Measurements from ENCODE around the gene MAML1. TPM values are rescaled to one million over a fixed set of nuclear protein-coding genes. Genes with fewer than 3 reads are reported as not detected.

MAML1 gene
- total and polyA plus RNA-seq, 4 experiments from 2014 or later, result 1.5 to 56.5 (median 31.7) TPM

- no peak overlapping the region for H3K4me3 ChIP-seq (ENCODE audit: low read length in 2 of 2)
- H3K9me3 Mint-ChIP-seq, result no peaks in the 10 kb centered on the region
- H3K27me3 ChIP-seq (ENCODE audit: insufficient read depth, low read length), result no peaks in the 10 kb centered on the region
- H3K4me3 Mint-ChIP-seq, result no peak overlapping the region
- peaks cover 0 to 10% (median 4%) of the 10 kb centered on the region in 4 donors for H3K4me1 Mint-ChIP-seq
- no peaks in the 10 kb centered on the region for H3K4me1 ChIP-seq (ENCODE audit: insufficient read depth, low read length)
- intact Hi-C loops (cut with micrococcal nuclease), result no loop called here
- ChIA-PET POLR2A (ENCODE audit: partially characterized antibody) (interaction anchor here (1.2 kb wide), 1 partner anchor 8 kb away, joined by 3 read pairs; the partner anchor contains the start of gene MAML1), CTCF (ENCODE audit: partially characterized antibody) (no interaction called here)
- H3K27me3 Mint-ChIP-seq, result no peaks in the 10 kb centered on the region
- H3K36me3 ChIP-seq (ENCODE audit: insufficient read depth, low read length), result peaks cover 65% of the 10 kb centered on the region
- H3K27ac Mint-ChIP-seq, result peak overlapping the region in 2 of 7 donors; percentile 33 to 52
- H3K9me3 ChIP-seq (ENCODE audit: control insufficient read depth in 1 of 2, low read length in 2 of 2), result no peaks in the 10 kb centered on the region
- H3K27ac ChIP-seq (ENCODE audit: low read depth, low read length), result no peak overlapping the region
- no peak for DNase-seq
- H3K36me3 Mint-ChIP-seq, result peaks cover 58 to 70% of the 10 kb centered on the region in 2 donors
These were observed 8.5 kb upstream of the MAML1 start for GRCh38 chr5:179724163-179724562.

DNA sequence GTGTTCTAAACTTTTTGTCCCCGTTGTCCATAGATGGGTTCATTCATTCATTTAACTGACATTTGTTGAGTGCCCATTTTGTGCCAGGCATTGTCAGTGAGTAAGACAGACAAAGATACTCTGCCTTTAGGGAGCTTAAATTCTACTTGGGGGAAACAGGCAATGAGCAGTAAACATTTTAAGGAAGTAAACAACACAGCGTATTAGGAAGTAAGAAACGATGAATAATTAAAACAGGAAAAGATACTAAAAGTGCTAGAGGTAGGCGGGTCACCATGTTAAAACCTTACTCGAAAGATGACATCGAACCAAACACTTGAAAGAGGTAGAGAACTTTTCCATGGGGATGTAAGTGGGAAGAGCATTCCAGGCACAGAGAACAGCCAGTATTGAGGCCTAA is 5.5 kb upstream of the MAML1 start:
- intact Hi-C loops (cut with micrococcal nuclease), result no loop called here
- Mint-ChIP-seq H3K27me3 (no peaks in the 10 kb centered on the region), H3K4me1 (peaks cover 7 to 17% (median 12%) of the 10 kb centered on the region in 4 donors), H3K27ac (peak overlapping the region in 3 of 7 donors; percentile 23 to 72 (median 66)), H3K36me3 (peaks cover 52 to 69% of the 10 kb centered on the region in 2 donors), H3K9me3 (no peaks in the 10 kb centered on the region), H3K4me3 (no peak overlapping the region)
- Histone ChIP-seq H3K27me3 (ENCODE audit: insufficient read depth, low read length) (no peaks in the 10 kb centered on the region), H3K36me3 (ENCODE audit: insufficient read depth, low read length) (peaks cover 63% of the 10 kb centered on the region), H3K27ac (ENCODE audit: low read depth, low read length) (no peak overlapping the region), H3K4me3 (ENCODE audit: low read length in 2 of 2) (no peak overlapping the region), H3K9me3 (ENCODE audit: control insufficient read depth in 1 of 2, low read length in 2 of 2) (no peaks in the 10 kb centered on the region), H3K4me1 (ENCODE audit: insufficient read depth, low read length) (peaks cover 7% of the 10 kb centered on the region)
- DNase-seq, result no peak
- CTCF ChIA-PET (ENCODE audit: partially characterized antibody), result interaction anchor here (1.0 kb wide), 1 partner anchor 46 kb away, joined by 3 read pairs; the partner anchor contains the start of gene CBY3
- POLR2A ChIA-PET (ENCODE audit: partially characterized antibody), result no interaction called here

DNA sequence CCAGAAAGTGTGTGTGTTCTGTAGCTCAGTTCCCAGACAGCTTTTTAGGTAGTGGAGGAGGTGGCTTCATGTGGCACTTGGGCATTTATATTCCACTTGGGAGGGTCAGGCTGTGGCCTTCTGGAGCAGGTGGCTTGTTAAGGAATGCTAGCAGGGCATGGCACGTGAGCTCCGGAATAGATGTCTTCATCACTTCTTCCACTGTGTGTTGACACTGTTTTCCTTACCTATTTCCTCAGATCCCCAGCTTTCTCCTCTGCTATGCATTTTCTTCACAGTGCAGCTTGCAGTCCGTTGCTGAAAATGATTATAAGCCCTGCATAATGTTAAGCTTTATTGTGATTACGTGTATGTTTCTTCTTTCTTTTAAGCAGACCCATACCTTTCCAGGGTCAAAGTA is 3.3 kb upstream of the MAML1 start:
- peak overlapping the region in 2 of 7 donors; percentile 25 for H3K27ac Mint-ChIP-seq
- H3K36me3 Mint-ChIP-seq, result peaks cover 33 to 56% of the 10 kb centered on the region in 2 donors
- CTCF ChIA-PET (ENCODE audit: partially characterized antibody), result interaction anchor here (1.8 kb wide), 1 partner anchor 34 kb away, joined by 5 read pairs; no protein-coding TSS in a partner anchor

GRCh38 chr5:179729727-179730126 is 2.9 kb upstream of the MAML1 start:
- peaks cover 14 to 36% (median 17%) of the 10 kb centered on the region in 4 donors for H3K4me1 Mint-ChIP-seq
- H3K36me3 ChIP-seq (ENCODE audit: insufficient read depth, low read length), result peaks cover 37% of the 10 kb centered on the region
- H3K36me3 Mint-ChIP-seq, result peaks cover 29 to 56% of the 10 kb centered on the region in 2 donors
- no peaks in the 10 kb centered on the region for H3K9me3 ChIP-seq (ENCODE audit: control insufficient read depth in 1 of 2, low read length in 2 of 2)
- H3K9me3 Mint-ChIP-seq, result no peaks in the 10 kb centered on the region
- ChIA-PET POLR2A (ENCODE audit: partially characterized antibody) (interaction anchor here (1.1 to 6.7 kb wide), 3 partner anchors 17 to 107 kb away, joined by 3 to 71 read pairs (median 51); partner anchors contain the start of genes CANX and HNRNPH1), CTCF (ENCODE audit: partially characterized antibody) (interaction anchor here (1.0 to 1.8 kb wide), 3 partner anchors 10 to 51 kb away, joined by 5 to 6 read pairs (median 5); no protein-coding TSS in a partner anchor)
- no peak for DNase-seq
- peaks cover 19% of the 10 kb centered on the region for H3K4me1 ChIP-seq (ENCODE audit: insufficient read depth, low read length)
- no peaks in the 10 kb centered on the region for H3K27me3 Mint-ChIP-seq
- H3K4me3 Mint-ChIP-seq, result no peak overlapping the region
- no peaks in the 10 kb centered on the region for H3K27me3 ChIP-seq (ENCODE audit: insufficient read depth, low read length)
- H3K4me3 ChIP-seq (ENCODE audit: low read length in 2 of 2), result no peak overlapping the region
- no peak overlapping the region for H3K27ac ChIP-seq (ENCODE audit: low read depth, low read length)
- peak overlapping the region in 4 of 7 donors; percentile 25 to 76 (median 46) for H3K27ac Mint-ChIP-seq
- intact Hi-C loops (cut with micrococcal nuclease), result loop anchor here (10.0 kb wide), 2 partner anchors 105 to 175 kb away; partner anchors contain the start of genes HNRNPH1 and RUFY1

More for the DNA sequence above, 3.3 kb upstream of the MAML1 start:
- DNase-seq, result no peak
- H3K36me3 ChIP-seq (ENCODE audit: insufficient read depth, low read length), result peaks cover 41% of the 10 kb centered on the region
- Mint-ChIP-seq H3K27me3 (no peaks in the 10 kb centered on the region), H3K4me1 (peaks cover 12 to 32% (median 14%) of the 10 kb centered on the region in 4 donors), H3K9me3 (no peaks in the 10 kb centered on the region), H3K4me3 (no peak overlapping the region)
- H3K4me3 ChIP-seq (ENCODE audit: low read length in 2 of 2), result no peak overlapping the region
- intact Hi-C loops (cut with micrococcal nuclease), result no loop called here
- H3K27me3 ChIP-seq (ENCODE audit: insufficient read depth, low read length), result no peaks in the 10 kb centered on the region
- H3K4me1 ChIP-seq (ENCODE audit: insufficient read depth, low read length), result peaks cover 15% of the 10 kb centered on the region
- POLR2A ChIA-PET (ENCODE audit: partially characterized antibody), result interaction anchor here (1.1 to 6.7 kb wide), 2 partner anchors 16 to 30 kb away, joined by 3 to 71 read pairs; partner anchors contain the start of gene CANX
- H3K27ac ChIP-seq (ENCODE audit: low read depth, low read length), result no peak overlapping the region
- no peaks in the 10 kb centered on the region for H3K9me3 ChIP-seq (ENCODE audit: control insufficient read depth in 1 of 2, low read length in 2 of 2)

DNA sequence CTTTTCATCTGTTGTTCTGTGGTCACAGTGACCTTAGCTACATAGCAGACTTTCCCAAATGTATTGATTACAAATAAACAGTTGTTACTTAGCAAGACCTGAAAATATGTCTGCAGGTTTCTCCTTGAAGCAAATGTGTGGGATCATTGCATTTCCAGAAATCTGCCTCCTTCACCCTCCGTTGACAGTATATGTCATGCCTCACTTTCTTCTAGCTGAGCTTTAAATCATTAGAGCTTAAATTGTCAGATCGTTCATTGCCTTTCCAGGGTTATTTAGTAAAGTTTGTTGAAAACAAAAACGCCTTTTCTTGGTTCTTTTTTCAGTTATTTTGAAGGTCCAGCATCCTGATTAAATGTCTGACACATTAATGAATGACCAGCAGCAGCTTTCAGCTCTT is 2.3 kb upstream of the MAML1 start:
- intact Hi-C loops (cut with micrococcal nuclease), result loop anchor here (10.0 kb wide), 2 partner anchors 106 to 176 kb away; partner anchors contain the start of genes HNRNPH1 and RUFY1
- DNase-seq, result no peak
- Histone ChIP-seq H3K36me3 (ENCODE audit: insufficient read depth, low read length) (peaks cover 32% of the 10 kb centered on the region), H3K27me3 (ENCODE audit: insufficient read depth, low read length) (no peaks in the 10 kb centered on the region), H3K27ac (ENCODE audit: low read depth, low read length) (no peak overlapping the region), H3K4me3 (ENCODE audit: low read length in 2 of 2) (no peak overlapping the region), H3K4me1 (ENCODE audit: insufficient read depth, low read length) (peaks cover 24% of the 10 kb centered on the region), H3K9me3 (ENCODE audit: control insufficient read depth in 1 of 2, low read length in 2 of 2) (no peaks in the 10 kb centered on the region)
- Mint-ChIP-seq H3K36me3 (peaks cover 29 to 56% of the 10 kb centered on the region in 2 donors), H3K27ac (peak overlapping the region in 5 of 7 donors; percentile 7 to 76 (median 31)), H3K27me3 (no peaks in the 10 kb centered on the region), H3K9me3 (no peaks in the 10 kb centered on the region), H3K4me1 (peaks cover 16 to 39% (median 22%) of the 10 kb centered on the region in 4 donors), H3K4me3 (no peak overlapping the region)
- CTCF ChIA-PET (ENCODE audit: partially characterized antibody), result interaction anchor here (1.0 to 1.8 kb wide), 3 partner anchors 9 to 51 kb away, joined by 5 to 6 read pairs (median 5); no protein-coding TSS in a partner anchor
- POLR2A ChIA-PET (ENCODE audit: partially characterized antibody), result interaction anchor here (4.0 to 6.7 kb wide), 2 partner anchors 31 to 108 kb away, joined by 51 to 71 read pairs; partner anchors contain the start of genes CANX and HNRNPH1

- Histone ChIP-seq H3K27ac (ENCODE audit: low read depth, low read length) (no peak overlapping the region), H3K36me3 (ENCODE audit: insufficient read depth, low read length) (peaks cover 32% of the 10 kb centered on the region), H3K4me1 (ENCODE audit: insufficient read depth, low read length) (peaks cover 29% of the 10 kb centered on the region), H3K27me3 (ENCODE audit: insufficient read depth, low read length) (no peaks in the 10 kb centered on the region), H3K9me3 (ENCODE audit: control insufficient read depth in 1 of 2, low read length in 2 of 2) (no peaks in the 10 kb centered on the region), H3K4me3 (ENCODE audit: low read length in 2 of 2) (no peak overlapping the region)
- peaks cover 29 to 56% of the 10 kb centered on the region in 2 donors for H3K36me3 Mint-ChIP-seq
- no peaks in the 10 kb centered on the region for H3K27me3 Mint-ChIP-seq
- H3K4me1 Mint-ChIP-seq, result peaks cover 18 to 41% (median 25%) of the 10 kb centered on the region in 4 donors
- no peak for DNase-seq
- POLR2A ChIA-PET (ENCODE audit: partially characterized antibody), result interaction anchor here (4.0 to 6.7 kb wide), 2 partner anchors 31 to 109 kb away, joined by 51 to 71 read pairs; partner anchors contain the start of genes CANX and HNRNPH1
- peak overlapping the region; percentile 11 to 79 (median 60) for H3K27ac Mint-ChIP-seq
- intact Hi-C loops (cut with micrococcal nuclease), result loop anchor here (10.0 kb wide), 2 partner anchors 106 to 176 kb away; partner anchors contain the start of genes HNRNPH1 and RUFY1
- peak overlapping the region in 1 of 8 donors; percentile 49 for H3K4me3 Mint-ChIP-seq
- no peaks in the 10 kb centered on the region for H3K9me3 Mint-ChIP-seq
- CTCF ChIA-PET (ENCODE audit: partially characterized antibody), result interaction anchor here (1.4 to 2.0 kb wide), 2 partner anchors 50 to 52 kb away, joined by 5 to 7 read pairs; partner anchors contain the start of gene CBY3
These were observed 1.8 kb upstream of the MAML1 start for GRCh38 chr5:179730852-179731251.
